ENCODE data around the gene HNRNPF.

The HNRNPF gene

DNA sequence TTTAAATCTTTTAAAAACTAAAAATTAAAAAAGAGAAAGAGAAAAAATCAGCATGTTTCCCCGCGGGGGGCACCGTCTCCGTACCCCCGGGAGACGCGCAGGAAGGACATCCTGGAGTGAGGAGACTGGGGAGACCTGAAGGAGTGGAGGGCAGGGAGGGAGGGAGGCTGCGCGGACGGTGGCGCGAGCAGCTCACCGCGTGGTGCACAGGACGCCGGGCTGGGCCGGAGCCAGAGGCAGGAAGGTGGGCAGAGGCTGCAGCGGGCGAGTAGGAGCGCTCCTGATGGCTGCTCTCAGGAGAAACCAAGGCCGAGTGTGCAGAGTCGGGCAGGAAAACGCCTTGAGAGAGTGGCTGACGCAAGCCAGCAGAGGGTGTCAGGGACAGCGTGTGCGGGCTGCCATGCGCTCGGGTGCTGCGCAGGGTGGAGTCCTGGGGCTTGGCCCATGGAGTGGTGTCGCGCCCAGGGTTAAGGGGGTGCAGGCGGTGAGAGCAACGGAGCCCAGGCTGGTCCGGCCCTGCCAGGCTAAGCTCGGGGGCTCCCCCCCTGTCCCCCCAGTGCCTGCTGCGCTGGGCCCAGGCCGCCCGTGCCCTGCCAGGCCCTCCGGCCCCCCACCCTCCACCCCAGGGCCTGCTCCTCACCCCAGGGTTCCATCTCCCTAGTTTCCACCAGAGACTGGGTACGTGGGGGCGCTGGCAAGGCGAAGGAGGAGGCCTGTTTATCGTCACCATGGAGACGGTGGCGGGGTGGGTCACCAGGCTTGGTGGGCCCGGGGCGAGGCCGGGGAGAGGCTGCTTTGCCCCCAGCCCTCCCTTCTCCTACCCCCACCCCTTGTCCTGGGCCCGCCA lies 66.5 kb downstream of the HNRNPF start:
- Histone ChIP-seq H2BK15ac (ENCODE audit: low read length) (peak overlapping the region; percentile 98), H3K4ac (ENCODE audit: low read length) (no peak overlapping the region), H3K18ac (ENCODE audit: low read length) (peak overlapping the region; percentile 85), H2BK120ac (ENCODE audit: low read depth, low read length) (no peak overlapping the region), H3K79me1 (ENCODE audit: low read depth, low read length) (no peaks in the 10 kb centered on the region), H3K36me3 (replicated peaks in 1 of 2; ENCODE audit: control insufficient read depth in 2 of 2, insufficient read depth in 2 of 2, low read length in 2 of 2) (no peaks in the 10 kb centered on the region), H3K27me3 (ENCODE audit: control insufficient read depth in 3 of 3, insufficient read depth in 3 of 3, low read depth in 1 of 3, low read length in 3 of 3) (peaks cover 0 to 17% (median 0%) of the 10 kb centered on the region in 3 experiments), H2BK5ac (ENCODE audit: low read length) (no peak overlapping the region), H3K27ac (replicated peaks; ENCODE audit: low read length) (no peak overlapping the region), H2AFZ (ENCODE audit: low read length) (no peak overlapping the region), H3K9ac (ENCODE audit: low read depth, low read length, poor library complexity) (no peak overlapping the region), H3K23ac (ENCODE audit: low read depth, low read length, poor library complexity) (no peak overlapping the region), H2AK5ac (ENCODE audit: low read depth, low read length) (peak overlapping the region; percentile 90), H3K4me3 (ENCODE audit: low read length in 2 of 2) (peak overlapping the region in 1 of 2 donors; percentile 9), H3K9me3 (replicated peaks in 1 of 2; ENCODE audit: control insufficient read depth in 2 of 2, insufficient read depth in 1 of 2, low read depth in 1 of 2, low read length in 2 of 2) (no peaks in the 10 kb centered on the region), H3K4me2 (ENCODE audit: insufficient read depth, low read length, poor library complexity, severe bottlenecking) (no peak overlapping the region), H4K8ac (ENCODE audit: low read depth, low read length) (no peak overlapping the region), H4K91ac (ENCODE audit: low read depth, low read length, poor library complexity) (peak overlapping the region; percentile 72), H2BK12ac (ENCODE audit: low read length) (peak overlapping the region; percentile 41), H3K4me1 (ENCODE audit: control insufficient read depth in 2 of 2, insufficient read depth in 1 of 2, low read depth in 1 of 2, low read length in 2 of 2) (peaks cover 0 to 7% of the 10 kb centered on the region in 2 donors), H3K14ac (ENCODE audit: low read length) (peak overlapping the region; percentile 38)
- no peak for DNase-seq (ENCODE audit: low spot score)
- no CpG with 5 or more reads among the region's 49 CpGs for WGBS, 2 donors (ENCODE audit: extremely low coverage in 2 of 2, insufficient read length in 2 of 2, insufficient replicate concordance in 1 of 2)

DNA sequence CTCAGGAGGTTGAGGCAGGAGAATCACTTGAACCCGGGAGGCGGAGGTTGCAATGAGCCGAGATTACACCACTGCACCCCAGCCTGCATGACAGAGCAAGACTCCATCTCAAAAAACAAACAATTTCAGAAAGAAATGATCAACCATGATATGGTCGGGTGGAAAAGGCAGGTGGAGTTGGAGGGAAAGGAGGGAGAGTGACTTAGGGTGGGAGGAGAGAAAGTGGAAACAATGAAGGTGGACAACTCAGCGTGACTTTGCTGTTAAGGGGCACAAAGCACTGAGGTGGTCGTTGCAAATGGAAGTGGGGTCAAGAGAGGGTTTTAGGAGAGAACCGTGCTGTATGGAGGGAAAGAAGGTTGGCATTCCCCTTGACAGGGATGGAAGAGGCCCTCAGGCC lies 67.5 kb downstream of the HNRNPF start:
- WGBS, 2 donors (ENCODE audit: extremely low coverage in 2 of 2, insufficient read length in 2 of 2, insufficient replicate concordance in 1 of 2) = no CpG with 5 or more reads among the region's 7 CpGs
- H4K91ac ChIP-seq (ENCODE audit: low read depth, low read length, poor library complexity) = no peak overlapping the region

DNA sequence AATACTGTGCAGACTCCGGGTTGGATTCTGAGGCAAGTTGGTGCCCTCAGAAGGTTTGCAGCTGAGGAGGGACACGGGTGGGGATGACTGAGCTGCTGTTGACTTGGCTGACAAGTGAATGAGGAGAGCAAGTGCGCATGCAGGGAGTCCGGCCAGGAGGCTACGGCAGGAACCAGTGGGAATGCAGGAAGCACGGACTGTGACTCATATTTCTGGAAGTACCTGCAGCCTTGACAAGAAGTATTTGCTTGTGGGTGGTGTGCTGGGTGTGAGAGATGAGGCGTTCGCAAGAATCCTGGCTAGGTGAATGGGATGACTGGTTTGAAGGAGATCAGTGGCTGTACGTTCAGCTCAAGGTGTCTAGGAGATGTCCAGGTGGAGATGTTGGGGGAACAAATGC lies 68.4 kb downstream of the HNRNPF start:
- H3K9me3 ChIP-seq (replicated peaks in 1 of 2; ENCODE audit: control insufficient read depth in 2 of 2, insufficient read depth in 1 of 2, low read depth in 1 of 2, low read length in 2 of 2) = no peaks in the 10 kb centered on the region
- no peak overlapping the region for H3K4me2 ChIP-seq (ENCODE audit: insufficient read depth, low read length, poor library complexity, severe bottlenecking)
- H2BK5ac ChIP-seq (ENCODE audit: low read length) = no peak overlapping the region
- H2AK5ac ChIP-seq (ENCODE audit: low read depth, low read length) = no peak overlapping the region
- H4K8ac ChIP-seq (ENCODE audit: low read depth, low read length) = no peak overlapping the region
- H3K18ac ChIP-seq (ENCODE audit: low read length) = no peak overlapping the region
- peaks cover 0 to 20% (median 0%) of the 10 kb centered on the region in 3 experiments for H3K27me3 ChIP-seq (ENCODE audit: control insufficient read depth in 3 of 3, insufficient read depth in 3 of 3, low read depth in 1 of 3, low read length in 3 of 3)
- H3K4me1 ChIP-seq (ENCODE audit: control insufficient read depth in 2 of 2, insufficient read depth in 1 of 2, low read depth in 1 of 2, low read length in 2 of 2) = peaks cover 0 to 11% of the 10 kb centered on the region in 2 donors
- H3K9ac ChIP-seq (ENCODE audit: low read depth, low read length, poor library complexity) = no peak overlapping the region
- H3K14ac ChIP-seq (ENCODE audit: low read length) = no peak overlapping the region
- no peak overlapping the region for H4K91ac ChIP-seq (ENCODE audit: low read depth, low read length, poor library complexity)
- H2BK120ac ChIP-seq (ENCODE audit: low read depth, low read length) = no peak overlapping the region
- no peak overlapping the region for H2AFZ ChIP-seq (ENCODE audit: low read length)
- no peak overlapping the region for H3K23ac ChIP-seq (ENCODE audit: low read depth, low read length, poor library complexity)
- no peak overlapping the region for H3K4me3 ChIP-seq (ENCODE audit: low read length in 2 of 2)
- no peak for DNase-seq (ENCODE audit: low spot score)
- no peak overlapping the region for H2BK12ac ChIP-seq (ENCODE audit: low read length)
- WGBS, 2 donors (ENCODE audit: extremely low coverage in 2 of 2, insufficient read length in 2 of 2, insufficient replicate concordance in 1 of 2) = no CpG with 5 or more reads among the region's 9 CpGs
- no peaks in the 10 kb centered on the region for H3K79me1 ChIP-seq (ENCODE audit: low read depth, low read length)
- no peaks in the 10 kb centered on the region for H3K36me3 ChIP-seq (replicated peaks in 1 of 2; ENCODE audit: control insufficient read depth in 2 of 2, insufficient read depth in 2 of 2, low read length in 2 of 2)
- H3K4ac ChIP-seq (ENCODE audit: low read length) = no peak overlapping the region
- no peak overlapping the region for H2BK15ac ChIP-seq (ENCODE audit: low read length)
- H3K27ac ChIP-seq (replicated peaks; ENCODE audit: low read length) = no peak overlapping the region

More for the DNA sequence above, 67.5 kb downstream of the HNRNPF start:
- no peak overlapping the region for H3K4me3 ChIP-seq (ENCODE audit: low read length in 2 of 2)
- no peak overlapping the region for H2BK5ac ChIP-seq (ENCODE audit: low read length)
- H3K4ac ChIP-seq (ENCODE audit: low read length) = no peak overlapping the region
- no peak overlapping the region for H2BK12ac ChIP-seq (ENCODE audit: low read length)
- no peak for DNase-seq (ENCODE audit: low spot score)
- no peak overlapping the region for H3K9ac ChIP-seq (ENCODE audit: low read depth, low read length, poor library complexity)
- no peak overlapping the region for H4K8ac ChIP-seq (ENCODE audit: low read depth, low read length)
- H3K4me1 ChIP-seq (ENCODE audit: control insufficient read depth in 2 of 2, insufficient read depth in 1 of 2, low read depth in 1 of 2, low read length in 2 of 2) = peaks cover 0 to 11% of the 10 kb centered on the region in 2 donors
- H3K4me2 ChIP-seq (ENCODE audit: insufficient read depth, low read length, poor library complexity, severe bottlenecking) = no peak overlapping the region
- H3K36me3 ChIP-seq (replicated peaks in 1 of 2; ENCODE audit: control insufficient read depth in 2 of 2, insufficient read depth in 2 of 2, low read length in 2 of 2) = no peaks in the 10 kb centered on the region
- H3K23ac ChIP-seq (ENCODE audit: low read depth, low read length, poor library complexity) = no peak overlapping the region
- no peak overlapping the region for H3K14ac ChIP-seq (ENCODE audit: low read length)
- H2BK120ac ChIP-seq (ENCODE audit: low read depth, low read length) = no peak overlapping the region
- H2AK5ac ChIP-seq (ENCODE audit: low read depth, low read length) = no peak overlapping the region
- no peaks in the 10 kb centered on the region for H3K79me1 ChIP-seq (ENCODE audit: low read depth, low read length)
- H3K27ac ChIP-seq (replicated peaks; ENCODE audit: low read length) = no peak overlapping the region
- H3K9me3 ChIP-seq (replicated peaks in 1 of 2; ENCODE audit: control insufficient read depth in 2 of 2, insufficient read depth in 1 of 2, low read depth in 1 of 2, low read length in 2 of 2) = no peaks in the 10 kb centered on the region
- no peak overlapping the region for H2BK15ac ChIP-seq (ENCODE audit: low read length)
- no peak overlapping the region for H2AFZ ChIP-seq (ENCODE audit: low read length)
- H3K27me3 ChIP-seq (ENCODE audit: control insufficient read depth in 3 of 3, insufficient read depth in 3 of 3, low read depth in 1 of 3, low read length in 3 of 3) = peaks cover 0 to 20% (median 0%) of the 10 kb centered on the region in 3 experiments
- no peak overlapping the region for H3K18ac ChIP-seq (ENCODE audit: low read length)

DNA sequence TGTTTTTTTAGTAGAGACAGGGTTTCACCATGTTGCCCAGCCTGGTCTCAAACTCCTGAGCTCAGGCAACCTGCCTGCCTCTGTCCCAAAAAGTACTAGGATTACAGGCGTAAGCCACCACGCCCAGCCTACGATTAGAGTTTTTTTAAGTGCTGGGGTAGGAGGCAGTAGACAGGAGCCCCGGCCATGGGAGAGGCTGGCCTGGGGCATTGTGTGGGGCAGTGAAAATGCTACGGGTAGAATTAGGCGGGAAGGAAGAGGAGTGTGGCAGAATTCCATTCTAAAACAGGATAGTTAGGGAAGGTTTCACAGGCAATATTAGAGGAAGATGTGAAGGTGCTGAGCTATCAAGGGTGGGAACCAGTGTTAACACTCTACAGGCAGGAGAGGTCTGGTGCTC lies 68.9 kb downstream of the HNRNPF start:
- Histone ChIP-seq H2BK120ac (ENCODE audit: low read depth, low read length) (no peak overlapping the region), H3K27ac (replicated peaks; ENCODE audit: low read length) (no peak overlapping the region), H3K4me2 (ENCODE audit: insufficient read depth, low read length, poor library complexity, severe bottlenecking) (no peak overlapping the region), H3K9me3 (replicated peaks in 1 of 2; ENCODE audit: control insufficient read depth in 2 of 2, insufficient read depth in 1 of 2, low read depth in 1 of 2, low read length in 2 of 2) (no peaks in the 10 kb centered on the region), H3K4ac (ENCODE audit: low read length) (no peak overlapping the region), H3K27me3 (ENCODE audit: control insufficient read depth in 3 of 3, insufficient read depth in 3 of 3, low read depth in 1 of 3, low read length in 3 of 3) (peaks cover 0 to 20% (median 0%) of the 10 kb centered on the region in 3 experiments), H3K4me1 (ENCODE audit: control insufficient read depth in 2 of 2, insufficient read depth in 1 of 2, low read depth in 1 of 2, low read length in 2 of 2) (peaks cover 0 to 11% of the 10 kb centered on the region in 2 donors), H3K23ac (ENCODE audit: low read depth, low read length, poor library complexity) (no peak overlapping the region), H3K4me3 (ENCODE audit: low read length in 2 of 2) (no peak overlapping the region), H3K36me3 (replicated peaks in 1 of 2; ENCODE audit: control insufficient read depth in 2 of 2, insufficient read depth in 2 of 2, low read length in 2 of 2) (no peaks in the 10 kb centered on the region), H3K18ac (ENCODE audit: low read length) (no peak overlapping the region), H3K9ac (ENCODE audit: low read depth, low read length, poor library complexity) (no peak overlapping the region), H2BK15ac (ENCODE audit: low read length) (no peak overlapping the region), H4K91ac (ENCODE audit: low read depth, low read length, poor library complexity) (no peak overlapping the region), H4K8ac (ENCODE audit: low read depth, low read length) (no peak overlapping the region), H2BK5ac (ENCODE audit: low read length) (no peak overlapping the region), H3K14ac (ENCODE audit: low read length) (no peak overlapping the region), H2AFZ (ENCODE audit: low read length) (no peak overlapping the region), H2AK5ac (ENCODE audit: low read depth, low read length) (no peak overlapping the region), H2BK12ac (ENCODE audit: low read length) (no peak overlapping the region), H3K79me1 (ENCODE audit: low read depth, low read length) (no peaks in the 10 kb centered on the region)
- no peak for DNase-seq (ENCODE audit: low spot score)
- WGBS, 2 donors (ENCODE audit: extremely low coverage in 2 of 2, insufficient read length in 2 of 2, insufficient replicate concordance in 1 of 2) = no CpG with 5 or more reads among the region's 6 CpGs
